ENCODE measurements around the gene NENF. TPM values are rescaled to one million over a fixed set of nuclear protein-coding genes. Genes with fewer than 3 reads are reported as not detected.

Gene NENF
- total and polyA plus RNA-seq, 4 donors, result 6.6 to 44.3 (median 16.0) TPM

DNA sequence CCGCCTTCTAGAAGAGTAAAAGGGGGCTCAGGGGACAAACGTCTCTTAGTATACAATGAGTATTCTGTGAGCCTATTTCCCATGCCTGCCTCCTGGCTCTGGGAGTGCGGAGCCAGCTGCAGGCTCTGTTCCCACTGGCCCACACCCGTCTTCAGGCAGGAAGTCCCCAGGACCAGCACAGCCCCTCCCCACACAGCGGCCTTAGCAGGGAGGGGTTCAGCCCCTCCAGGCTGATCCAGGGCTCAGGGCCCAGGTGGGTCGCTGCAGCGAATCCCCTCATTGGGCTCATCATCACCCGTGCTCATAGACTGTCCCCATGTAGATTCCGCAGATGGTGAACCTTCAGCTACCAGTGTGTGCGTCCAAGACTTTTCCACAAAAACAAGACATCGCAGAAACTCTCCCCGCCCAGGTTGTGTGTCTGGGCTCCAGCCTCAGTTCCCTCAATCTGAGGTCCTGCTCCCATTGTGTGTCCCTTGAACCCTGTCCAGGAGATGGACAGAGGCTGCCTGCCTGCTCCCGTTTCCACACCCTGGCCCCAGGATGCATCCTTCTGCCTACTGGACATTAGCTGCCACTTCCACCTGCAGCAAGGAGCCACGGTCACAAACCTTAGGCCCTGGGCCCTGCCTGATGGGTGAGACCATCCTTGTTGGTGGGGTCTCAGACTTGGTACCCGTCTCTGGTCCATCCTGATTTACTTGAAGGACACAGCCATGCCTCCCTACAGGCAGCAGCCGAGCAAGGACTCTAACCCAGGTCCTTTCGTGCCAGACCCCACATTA is 39.4 kb downstream of the NENF start (continued):
- TF ChIP-seq, protein P1, sequence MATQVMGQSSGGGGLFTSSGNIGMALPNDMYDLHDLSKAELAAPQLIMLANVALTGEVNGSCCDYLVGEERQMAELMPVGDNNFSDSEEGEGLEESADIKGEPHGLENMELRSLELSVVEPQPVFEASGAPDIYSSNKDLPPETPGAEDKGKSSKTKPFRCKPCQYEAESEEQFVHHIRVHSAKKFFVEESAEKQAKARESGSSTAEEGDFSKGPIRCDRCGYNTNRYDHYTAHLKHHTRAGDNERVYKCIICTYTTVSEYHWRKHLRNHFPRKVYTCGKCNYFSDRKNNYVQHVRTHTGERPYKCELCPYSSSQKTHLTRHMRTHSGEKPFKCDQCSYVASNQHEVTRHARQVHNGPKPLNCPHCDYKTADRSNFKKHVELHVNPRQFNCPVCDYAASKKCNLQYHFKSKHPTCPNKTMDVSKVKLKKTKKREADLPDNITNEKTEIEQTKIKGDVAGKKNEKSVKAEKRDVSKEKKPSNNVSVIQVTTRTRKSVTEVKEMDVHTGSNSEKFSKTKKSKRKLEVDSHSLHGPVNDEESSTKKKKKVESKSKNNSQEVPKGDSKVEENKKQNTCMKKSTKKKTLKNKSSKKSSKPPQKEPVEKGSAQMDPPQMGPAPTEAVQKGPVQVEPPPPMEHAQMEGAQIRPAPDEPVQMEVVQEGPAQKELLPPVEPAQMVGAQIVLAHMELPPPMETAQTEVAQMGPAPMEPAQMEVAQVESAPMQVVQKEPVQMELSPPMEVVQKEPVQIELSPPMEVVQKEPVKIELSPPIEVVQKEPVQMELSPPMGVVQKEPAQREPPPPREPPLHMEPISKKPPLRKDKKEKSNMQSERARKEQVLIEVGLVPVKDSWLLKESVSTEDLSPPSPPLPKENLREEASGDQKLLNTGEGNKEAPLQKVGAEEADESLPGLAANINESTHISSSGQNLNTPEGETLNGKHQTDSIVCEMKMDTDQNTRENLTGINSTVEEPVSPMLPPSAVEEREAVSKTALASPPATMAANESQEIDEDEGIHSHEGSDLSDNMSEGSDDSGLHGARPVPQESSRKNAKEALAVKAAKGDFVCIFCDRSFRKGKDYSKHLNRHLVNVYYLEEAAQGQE (IDR thresholded peaks at IDR 0.05), result no peak

GRCh38 chr1:212473729-212474128 is 41.0 kb downstream of the NENF start:
- no peak overlapping the region for H3K9ac ChIP-seq (ENCODE audit: low read depth in 1 of 2, low read length in 2 of 2)
- no peak overlapping the region for H3K4me3 ChIP-seq (ENCODE audit: low read depth in 1 of 3, low read length in 3 of 3)
- H3K27ac ChIP-seq (ENCODE audit: low read depth in 1 of 2, low read length in 2 of 2), result no peak overlapping the region
- no peaks in the 10 kb centered on the region for H3K4me1 ChIP-seq (ENCODE audit: control insufficient read depth in 4 of 4, insufficient read depth in 4 of 4, low read length in 3 of 4)
- WGBS, result 96% methylated on average over 9 of the region's 9 CpGs
- no peaks in the 10 kb centered on the region for H3K9me3 ChIP-seq (ENCODE audit: control insufficient read depth in 4 of 4, low read length in 3 of 4)
- H3K27me3 ChIP-seq (ENCODE audit: control insufficient read depth in 4 of 4, insufficient read depth in 4 of 4, low read length in 3 of 4), result no peaks in the 10 kb centered on the region
- H3K36me3 ChIP-seq (ENCODE audit: control insufficient read depth in 4 of 4, insufficient read depth in 3 of 4, low read depth in 1 of 4, low read length in 3 of 4), result no peaks in the 10 kb centered on the region
- TF ChIP-seq, protein P1 (IDR thresholded peaks at IDR 0.05), result no peak
- TF ChIP-seq FOXA2 (IDR thresholded peaks at IDR 0.05), result no peak
- no peak for TF ChIP-seq TAF1 (conservative IDR thresholded peaks at IDR 0.05)
- TF ChIP-seq HNF4G (IDR thresholded peaks at IDR 0.05), result no peak
- TF ChIP-seq, protein P2, sequence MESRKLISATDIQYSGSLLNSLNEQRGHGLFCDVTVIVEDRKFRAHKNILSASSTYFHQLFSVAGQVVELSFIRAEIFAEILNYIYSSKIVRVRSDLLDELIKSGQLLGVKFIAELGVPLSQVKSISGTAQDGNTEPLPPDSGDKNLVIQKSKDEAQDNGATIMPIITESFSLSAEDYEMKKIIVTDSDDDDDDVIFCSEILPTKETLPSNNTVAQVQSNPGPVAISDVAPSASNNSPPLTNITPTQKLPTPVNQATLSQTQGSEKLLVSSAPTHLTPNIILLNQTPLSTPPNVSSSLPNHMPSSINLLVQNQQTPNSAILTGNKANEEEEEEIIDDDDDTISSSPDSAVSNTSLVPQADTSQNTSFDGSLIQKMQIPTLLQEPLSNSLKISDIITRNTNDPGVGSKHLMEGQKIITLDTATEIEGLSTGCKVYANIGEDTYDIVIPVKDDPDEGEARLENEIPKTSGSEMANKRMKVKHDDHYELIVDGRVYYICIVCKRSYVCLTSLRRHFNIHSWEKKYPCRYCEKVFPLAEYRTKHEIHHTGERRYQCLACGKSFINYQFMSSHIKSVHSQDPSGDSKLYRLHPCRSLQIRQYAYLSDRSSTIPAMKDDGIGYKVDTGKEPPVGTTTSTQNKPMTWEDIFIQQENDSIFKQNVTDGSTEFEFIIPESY (IDR thresholded peaks at IDR 0.05), result no peak
- no peak for TF ChIP-seq RXRA (IDR thresholded peaks at IDR 0.05)
- TF ChIP-seq GABPA (IDR thresholded peaks at IDR 0.05 in 1 of 2, conservative IDR thresholded peaks at IDR 0.05 in 1 of 2), result no peak
- no peak for TF ChIP-seq MAX (IDR thresholded peaks at IDR 0.05)
- TF ChIP-seq, protein P3, sequence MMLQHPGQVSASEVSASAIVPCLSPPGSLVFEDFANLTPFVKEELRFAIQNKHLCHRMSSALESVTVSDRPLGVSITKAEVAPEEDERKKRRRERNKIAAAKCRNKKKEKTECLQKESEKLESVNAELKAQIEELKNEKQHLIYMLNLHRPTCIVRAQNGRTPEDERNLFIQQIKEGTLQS (IDR thresholded peaks at IDR 0.05), result no peak
- TF ChIP-seq CTCF (IDR thresholded peaks at IDR 0.05; ENCODE audit: low read depth, low read length, missing input control), result no peak
- no peak for TF ChIP-seq YY1 (IDR thresholded peaks at IDR 0.05)
- TF ChIP-seq SP1 (IDR thresholded peaks at IDR 0.05), result no peak
- no peak for TF ChIP-seq JUND (IDR thresholded peaks at IDR 0.05)
- DNase-seq (ENCODE audit: low spot score), result no peak
